DND-41 (cell line): Measurements from ENCODE around the gene BLOC1S4.

ENCODE experiments used
- CTCF ChIP-seq: IDR thresholded peaks from 2 replicates; pipeline ENCODE4 v1.5.1; 2012; ENCODE audit warnings: borderline replicate concordance, low read length, moderate library complexity, mild to moderate bottlenecking; ENCODE audit not compliant: poor library complexity, severe bottlenecking; ENCODE audit errors: extremely low read depth
- EZH2 ChIP-seq: IDR thresholded peaks from 3 replicates; pipeline ENCODE4 v1.6.1; 2012; ENCODE audit warnings: borderline replicate concordance, low read depth, mild to moderate bottlenecking, moderate library complexity, low read length, inconsistent platforms; ENCODE audit not compliant: severe bottlenecking

- TF ChIP-seq CTCF (no peak), EZH2 (no peak)
Measured at GRCh38 chr4:6714954-6715353, 1.0 kb upstream of the BLOC1S4 start.
